ENCODE measurements around the gene NPY4R2. TPM values are rescaled to one million over a fixed set of nuclear protein-coding genes. Genes with fewer than 3 reads are reported as not detected.
"Not testable (repeated sequence)": the region's sequence is repeated elsewhere in the genome, so short reads cannot be mapped to it uniquely, and the experiment has no call there.

NPY4R2 gene
- total RNA-seq, 1 donor from 2014 or later = 0.49 TPM

DNA sequence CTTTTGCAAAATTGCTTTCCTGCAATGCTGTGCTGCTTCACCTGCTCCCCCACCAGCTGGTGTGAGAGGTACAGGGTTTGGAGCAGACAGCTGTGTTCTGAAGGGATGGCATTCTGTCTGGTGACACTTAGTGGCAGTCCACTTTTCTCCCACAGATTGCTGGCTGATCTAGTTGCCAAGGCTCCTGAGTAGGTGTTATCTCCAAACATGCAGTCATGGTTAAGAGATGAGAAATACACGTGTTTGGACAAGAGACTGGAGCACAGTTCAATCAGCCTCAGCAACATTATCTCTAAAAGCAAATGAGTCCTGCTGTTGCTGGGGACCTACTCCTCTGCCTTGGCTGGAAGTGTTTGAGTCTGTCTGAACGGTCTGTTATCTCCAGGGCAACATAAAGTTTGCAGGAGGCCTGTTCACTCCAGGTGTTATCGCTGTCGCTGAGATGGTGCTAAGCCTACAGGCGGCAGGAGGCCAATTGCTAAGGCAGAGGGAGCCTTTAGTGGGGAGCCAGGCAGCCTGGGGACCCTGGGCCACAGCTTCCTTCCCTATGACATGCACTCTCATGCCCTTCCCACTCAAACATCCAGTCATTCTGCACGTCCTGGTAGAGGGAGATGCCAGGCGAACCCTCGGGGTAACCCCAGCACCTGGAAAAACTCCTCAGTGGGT lies 24.0 kb downstream of the NPY4R2 start:
- H3K9me3 ChIP-seq; H3K4me1 ChIP-seq; H3K27ac ChIP-seq; intact Hi-C loops (cut with DNase I); H3K4me3 ChIP-seq; H3K27me3 ChIP-seq; H3K36me3 ChIP-seq: not testable (repeated sequence)
- DNase-seq (ENCODE audit: extremely low spot score in 2 of 2) = peak in 1 of 2 donors; percentile 69

DNA sequence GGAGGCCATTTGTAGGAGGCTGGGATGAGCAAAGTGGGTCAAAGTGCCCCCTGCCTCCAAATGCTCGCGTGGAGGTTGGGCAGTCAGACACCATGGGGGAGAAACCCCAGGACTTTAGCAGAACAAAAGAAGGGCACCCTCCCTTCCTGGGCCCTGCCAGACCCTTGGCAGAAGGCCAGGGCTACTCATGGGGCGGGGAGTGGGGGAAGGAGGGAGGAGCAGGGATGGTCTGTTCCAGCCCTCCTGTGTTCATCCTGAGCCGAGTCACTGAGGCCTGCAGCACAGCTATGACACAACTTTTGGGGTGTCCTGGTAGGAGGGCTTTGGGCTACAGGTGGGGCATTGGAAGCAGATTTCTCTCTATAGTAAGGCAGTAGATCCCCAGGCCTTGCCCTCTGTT lies 24.9 kb downstream of the NPY4R2 start:
- H3K4me1 ChIP-seq; H3K9me3 ChIP-seq; H3K4me3 ChIP-seq; H3K36me3 ChIP-seq; H3K27me3 ChIP-seq; H3K27ac ChIP-seq; DNase-seq (ENCODE audit: extremely low spot score in 2 of 2); intact Hi-C loops (cut with DNase I): not testable (repeated sequence)

DNA sequence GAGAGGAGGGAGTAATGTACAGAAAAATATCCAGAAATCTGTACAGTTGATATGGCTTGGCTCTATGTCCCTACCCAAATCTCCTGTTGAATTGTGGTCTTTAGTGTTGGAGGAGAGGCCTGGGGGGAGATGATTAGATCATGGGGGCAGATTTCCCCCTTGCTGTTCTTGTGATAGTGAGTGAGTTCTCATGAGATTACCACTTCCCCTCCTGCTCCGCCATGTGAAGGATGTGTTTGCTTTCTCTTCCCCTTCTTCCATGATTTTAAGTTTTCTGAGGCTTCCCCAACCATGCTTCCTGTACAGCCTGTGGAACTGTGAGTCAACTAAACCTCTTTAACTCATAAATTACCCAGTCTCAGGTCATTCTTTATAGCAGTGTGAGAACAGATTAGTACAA lies 29.0 kb downstream of the NPY4R2 start:
- H3K27me3 ChIP-seq; H3K36me3 ChIP-seq; H3K4me3 ChIP-seq; intact Hi-C loops (cut with DNase I); H3K4me1 ChIP-seq; H3K27ac ChIP-seq; H3K9me3 ChIP-seq; DNase-seq (ENCODE audit: extremely low spot score in 2 of 2): not testable (repeated sequence)

DNA sequence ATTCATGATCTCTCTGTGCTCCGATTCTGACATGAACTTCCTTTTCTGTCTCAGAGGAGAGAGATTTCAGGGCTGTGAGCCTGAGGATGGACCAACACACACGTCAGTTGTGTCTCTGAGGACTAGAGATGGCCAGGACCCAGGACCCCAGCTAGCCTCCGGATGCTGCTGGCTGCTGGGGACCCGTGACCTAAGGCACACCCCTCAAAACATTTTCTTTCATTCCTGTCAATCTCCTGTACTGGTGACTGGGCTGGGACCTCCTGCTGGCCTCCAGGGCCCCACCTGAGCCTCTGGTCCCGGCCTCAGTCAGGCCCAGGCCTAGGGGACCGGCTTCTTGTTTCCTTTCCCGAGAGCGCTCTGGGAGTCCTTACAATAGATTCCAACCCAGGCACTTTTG lies 38.7 kb downstream of the NPY4R2 start:
- H3K27me3 ChIP-seq; H3K36me3 ChIP-seq; H3K9me3 ChIP-seq; H3K4me1 ChIP-seq; intact Hi-C loops (cut with DNase I); H3K4me3 ChIP-seq; H3K27ac ChIP-seq: not testable (repeated sequence)
- peak in 1 of 2 donors; percentile 56 for DNase-seq (ENCODE audit: extremely low spot score in 2 of 2)

DNA sequence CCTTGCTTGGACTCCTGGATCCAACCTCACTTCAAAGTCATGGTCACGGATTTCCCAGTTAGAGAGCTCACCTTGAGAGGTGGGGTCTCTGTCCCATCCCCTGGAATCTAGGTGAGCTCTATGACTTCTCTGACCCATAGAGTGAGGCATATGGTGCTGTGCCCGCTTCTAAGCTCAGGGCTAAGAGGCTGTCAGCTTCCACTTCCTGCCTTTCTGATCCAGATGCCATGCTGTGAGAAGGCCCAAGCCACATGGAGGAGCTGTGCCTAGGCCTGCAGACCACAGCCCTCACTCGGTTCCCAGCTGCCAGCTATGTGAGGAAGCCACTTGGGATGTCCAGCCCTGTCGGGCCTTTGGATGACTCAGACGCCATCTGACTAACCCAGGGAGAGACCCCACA lies 41.2 kb downstream of the NPY4R2 start:
- H3K4me1 ChIP-seq; H3K27ac ChIP-seq; intact Hi-C loops (cut with DNase I); H3K4me3 ChIP-seq; H3K27me3 ChIP-seq; H3K9me3 ChIP-seq; H3K36me3 ChIP-seq; DNase-seq (ENCODE audit: extremely low spot score in 2 of 2): not testable (repeated sequence)

DNA sequence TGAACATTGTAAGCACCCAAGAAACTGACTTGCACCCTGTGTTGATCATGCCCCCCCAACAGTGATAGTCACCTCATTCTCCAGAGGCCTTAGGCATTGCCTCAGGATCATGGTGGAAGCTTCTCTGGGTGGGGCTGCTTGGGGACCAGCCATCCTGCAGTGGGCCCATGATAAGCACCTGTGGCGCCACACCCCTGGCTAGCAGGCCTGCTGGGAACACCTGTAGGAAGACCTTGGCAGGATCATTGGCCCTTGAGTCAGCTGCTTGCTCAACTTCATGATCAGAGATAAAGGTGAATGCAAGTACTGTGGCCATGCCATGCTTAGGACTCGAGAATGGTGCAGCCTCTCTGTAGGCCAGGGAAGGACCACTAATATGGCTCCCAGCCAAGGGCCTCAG lies 42.2 kb downstream of the NPY4R2 start:
- H3K36me3 ChIP-seq = not testable (repeated sequence)

DNA sequence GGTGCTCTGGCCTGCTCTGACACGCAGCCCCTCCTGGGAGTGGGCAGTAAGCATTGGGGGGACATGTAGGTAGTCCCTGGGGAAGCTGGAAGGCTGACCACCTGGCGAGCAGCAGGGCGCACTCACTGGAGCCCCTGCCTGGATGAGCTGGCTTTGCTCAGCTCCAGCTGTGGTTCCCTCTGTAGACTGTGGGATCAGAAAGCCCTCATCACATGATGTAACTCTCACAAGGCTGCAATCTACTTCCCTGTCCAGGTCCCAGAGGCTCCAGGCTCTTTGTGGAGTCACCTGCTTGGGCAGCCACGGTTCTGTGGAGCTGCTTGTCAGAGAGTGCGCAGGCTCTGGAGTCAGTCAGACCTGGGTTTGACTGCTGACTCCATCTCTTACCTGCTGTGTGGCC lies 44.3 kb downstream of the NPY4R2 start:
- H3K36me3 ChIP-seq; H3K4me3 ChIP-seq; H3K27ac ChIP-seq; intact Hi-C loops (cut with DNase I); H3K4me1 ChIP-seq; DNase-seq (ENCODE audit: extremely low spot score in 2 of 2); H3K9me3 ChIP-seq; H3K27me3 ChIP-seq: not testable (repeated sequence)

More for the DNA sequence above, 42.2 kb downstream of the NPY4R2 start:
- H3K27ac ChIP-seq; H3K4me1 ChIP-seq; H3K9me3 ChIP-seq; H3K4me3 ChIP-seq; H3K27me3 ChIP-seq; DNase-seq (ENCODE audit: extremely low spot score in 2 of 2); intact Hi-C loops (cut with DNase I): not testable (repeated sequence)

DNA sequence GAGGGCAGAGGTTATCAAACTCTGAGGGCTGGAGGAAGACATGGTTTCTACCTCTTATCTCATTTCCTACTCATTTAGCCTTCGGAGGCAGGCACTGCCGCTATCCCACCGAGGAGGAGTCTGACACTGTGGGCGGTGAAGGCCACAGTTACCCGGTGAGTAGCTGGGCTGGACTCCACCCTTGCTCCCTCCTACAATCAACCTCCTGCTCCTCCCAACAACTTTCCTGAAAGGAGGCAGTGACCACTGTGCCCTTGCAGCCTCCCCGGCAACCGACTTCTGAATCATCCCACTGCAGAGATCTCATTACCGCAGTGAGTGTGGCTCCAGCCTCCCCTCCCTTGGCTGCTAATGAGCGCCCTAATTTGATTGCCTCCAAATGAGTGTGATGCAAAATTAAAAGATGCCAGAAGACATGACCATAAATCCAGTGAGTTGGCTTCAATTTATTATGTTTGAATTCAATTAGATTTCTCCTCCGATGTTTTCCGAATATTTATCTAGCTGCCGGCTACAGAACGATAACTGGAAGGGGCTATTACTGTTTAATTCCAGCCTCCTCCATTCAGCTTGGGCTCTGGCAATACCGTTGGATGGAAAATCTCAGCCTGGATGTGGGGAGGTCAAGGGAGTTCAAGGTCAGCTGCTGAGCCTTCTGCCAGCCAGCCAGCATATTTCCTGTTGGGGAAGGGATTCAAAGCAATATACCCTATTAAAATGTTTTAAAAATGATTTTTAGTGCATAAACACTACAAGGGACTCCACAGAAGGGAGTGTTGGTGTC lies 46.0 kb downstream of the NPY4R2 start:
- H3K4me3 ChIP-seq; intact Hi-C loops (cut with DNase I); DNase-seq (ENCODE audit: extremely low spot score in 2 of 2); H3K4me1 ChIP-seq; H3K9me3 ChIP-seq; H3K36me3 ChIP-seq; H3K27ac ChIP-seq; H3K27me3 ChIP-seq: not testable (repeated sequence)

DNA sequence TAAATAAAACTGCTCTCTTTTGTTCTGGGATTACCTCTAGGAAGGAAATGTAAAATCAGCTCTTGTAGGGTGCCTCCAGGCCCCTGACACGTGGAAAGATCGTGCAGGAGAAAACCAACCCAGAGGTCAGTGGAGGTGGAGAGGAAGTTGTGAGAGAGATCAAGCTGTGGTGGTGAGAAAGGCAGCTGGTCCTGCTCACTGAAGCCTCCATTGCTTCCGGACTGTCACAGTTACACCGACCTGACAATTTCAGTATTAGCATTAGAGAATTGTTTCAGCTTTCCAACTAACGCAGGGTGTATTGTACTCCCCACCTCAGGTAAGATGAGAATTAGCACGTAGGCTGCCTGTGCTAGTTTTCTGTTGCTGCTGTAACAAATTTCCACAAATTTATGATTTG lies 50.5 kb downstream of the NPY4R2 start:
- H3K36me3 ChIP-seq; H3K9me3 ChIP-seq; H3K4me3 ChIP-seq; intact Hi-C loops (cut with DNase I); H3K27me3 ChIP-seq; H3K4me1 ChIP-seq; DNase-seq (ENCODE audit: extremely low spot score in 2 of 2); H3K27ac ChIP-seq: not testable (repeated sequence)

DNA sequence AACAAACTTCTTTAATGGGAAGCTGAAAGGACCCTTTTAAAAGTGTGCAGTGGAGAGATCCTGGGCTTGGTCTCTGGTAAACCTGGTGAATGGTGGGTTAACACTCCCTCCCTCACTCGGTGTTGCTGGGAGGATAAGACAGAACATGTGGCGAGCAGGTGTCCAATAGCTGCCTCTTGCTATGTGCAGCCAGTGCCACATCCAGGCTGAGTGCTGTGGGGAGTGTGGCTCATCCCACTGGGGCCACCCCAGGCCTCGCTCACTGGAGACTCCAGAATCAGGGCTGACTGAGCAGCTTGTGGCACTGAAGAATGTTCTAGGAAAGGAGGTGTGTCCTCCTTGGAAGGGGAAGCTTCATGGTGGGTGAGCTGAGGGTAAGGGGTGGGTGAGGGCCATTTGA lies 51.6 kb downstream of the NPY4R2 start:
- intact Hi-C loops (cut with DNase I); H3K27ac ChIP-seq; H3K36me3 ChIP-seq; H3K4me3 ChIP-seq; H3K27me3 ChIP-seq; H3K9me3 ChIP-seq; DNase-seq (ENCODE audit: extremely low spot score in 2 of 2); H3K4me1 ChIP-seq: not testable (repeated sequence)

DNA sequence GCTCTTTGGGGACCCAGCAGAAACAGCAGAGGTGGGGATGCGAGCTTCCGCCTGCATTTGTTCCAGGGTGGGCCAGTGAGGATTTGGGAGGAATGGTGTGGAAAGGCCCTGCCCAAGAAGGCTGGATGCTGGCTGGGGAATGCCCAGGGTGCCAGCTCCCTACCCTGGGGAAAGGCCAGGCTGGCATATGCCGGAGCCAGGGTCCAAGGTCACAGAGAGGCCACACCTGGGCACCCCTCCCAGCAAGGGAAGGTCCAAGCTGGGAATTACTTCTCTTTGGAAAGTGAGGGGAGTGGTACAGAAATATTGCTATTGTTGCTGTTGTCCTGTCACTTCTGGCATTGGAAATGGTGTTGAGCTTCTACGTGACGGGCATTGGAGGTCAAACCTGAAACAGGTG lies 53.1 kb downstream of the NPY4R2 start:
- intact Hi-C loops (cut with DNase I); H3K4me1 ChIP-seq; DNase-seq (ENCODE audit: extremely low spot score in 2 of 2); H3K36me3 ChIP-seq; H3K27ac ChIP-seq; H3K4me3 ChIP-seq; H3K27me3 ChIP-seq; H3K9me3 ChIP-seq: not testable (repeated sequence)

DNA sequence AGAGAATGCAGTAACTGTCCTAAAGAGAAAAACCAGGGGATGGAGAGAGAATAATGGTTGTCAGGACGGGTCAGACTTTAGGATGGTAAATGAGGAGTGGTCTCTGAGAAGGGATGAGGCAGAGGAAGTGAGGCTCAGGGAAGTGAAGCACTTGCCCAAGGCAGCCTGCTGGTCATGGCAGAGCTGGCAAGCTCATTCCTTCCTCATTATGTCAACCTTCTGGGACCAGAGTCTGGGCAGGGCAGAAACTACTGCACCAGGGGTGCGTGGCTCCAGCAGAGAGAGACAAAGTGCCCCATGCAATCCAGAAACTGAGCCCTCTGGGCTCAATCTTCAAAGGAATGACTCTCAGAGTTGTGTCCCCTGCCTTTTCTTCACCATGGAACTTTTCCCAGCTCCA lies 53.6 kb downstream of the NPY4R2 start:
- intact Hi-C loops (cut with DNase I); H3K27me3 ChIP-seq; H3K27ac ChIP-seq; H3K36me3 ChIP-seq; H3K9me3 ChIP-seq; H3K4me3 ChIP-seq; DNase-seq (ENCODE audit: extremely low spot score in 2 of 2); H3K4me1 ChIP-seq: not testable (repeated sequence)
